Endothelial cell of umbilical vein (primary cell): ENCODE data around the gene MAU2. TPM values are rescaled to one million over a fixed set of nuclear protein-coding genes. Genes with fewer than 3 reads are reported as not detected.

Experiments
- BruUV-seq: library from RNA; stranded (reverse); fragments of 400-500 nt; replicated peaks from 2 replicates; lab custom pipeline; 2021; lab: Mats Ljungman, UMichigan
- CTCF ChIA-PET: fragments of 300-600, 350-600 bp; sonication (Branson Sonifier 250); formaldehyde crosslinking; loops from one replicate; lab custom pipeline; 2021; ENCODE audit warnings: antibody characterized with exemption, inconsistent platforms; lab: Charles Lee
- POLR2A ChIA-PET: fragments of 300-600, 350-600 bp; sonication (Branson Sonifier 250); formaldehyde crosslinking; loops from one replicate; lab custom pipeline; 2021; ENCODE audit warnings: antibody characterized with exemption, inconsistent platforms; lab: Charles Lee
- DNase-seq: peaks from one replicate; pipeline ENCODE4 v3.0.0-alpha.2; 2011; ENCODE audit warnings: low read depth, low spot score
- FAIRE-seq: peaks from 2 replicates; lab custom pipeline; 2011; peaks lifted over from hg19 to GRCh38; lab: Jason Lieb, UNC
- H2AFZ ChIP-seq: 2 replicates; pipeline ENCODE4 v1.6.0; 2012; ENCODE audit warnings: low read depth, low read length, control low read depth, inconsistent platforms
- H3K27ac ChIP-seq: 2 replicates; pipeline ENCODE4 v1.5.1; 2011; ENCODE audit warnings: low read depth, mild to moderate bottlenecking, control low read depth, low read length, moderate library complexity; ENCODE audit not compliant: insufficient read depth
- H3K27me3 ChIP-seq, 2 experiments: 2 replicates each; pipeline versions ENCODE4 v1.6.0 to v1.6.1; 2011; ENCODE audit warnings: low read length in 2 of 2, mixed read lengths in 1 of 2; ENCODE audit not compliant: control insufficient read depth in 2 of 2, insufficient read depth in 2 of 2
- H3K36me3 ChIP-seq, 2 experiments: 2 replicates in 1 of 2; 3 replicates in 1 of 2; pipeline ENCODE4 v1.5.1; 2011; ENCODE audit warnings: low read length in 2 of 2, mild to moderate bottlenecking in 1 of 2, moderate library complexity in 1 of 2; ENCODE audit not compliant: control insufficient read depth in 2 of 2, insufficient read depth in 2 of 2; ENCODE audit errors: extremely low read depth in 1 of 2
- H3K4me1 ChIP-seq: 3 replicates; pipeline ENCODE4 v1.5.1; 2011; ENCODE audit warnings: mild to moderate bottlenecking, low read length; ENCODE audit not compliant: control insufficient read depth, insufficient read depth; ENCODE audit errors: extremely low read depth
- H3K4me2 ChIP-seq: 2 replicates; pipeline ENCODE4 v1.6.1; 2011; ENCODE audit warnings: low read length, control low read depth, mixed read lengths; ENCODE audit not compliant: insufficient read depth
- H3K4me3 ChIP-seq, 3 experiments: fragments of 200-600 bp in 1 of 3; sonication (generic), shearing (Covaris generic) in 1 of 3; replicated peaks in 1 of 3; 2 replicates each; pipeline ENCODE4 v1.5.1; 2011 to 2016; ENCODE audit warnings: control low read depth in 3 of 3, low read length in 3 of 3, mild to moderate bottlenecking in 2 of 3, inconsistent platforms in 1 of 3, low read depth in 1 of 3, moderate library complexity in 1 of 3; ENCODE audit not compliant: insufficient read depth in 1 of 3
- H3K79me2 ChIP-seq: 2 replicates; pipeline ENCODE4 v1.6.0; 2012; ENCODE audit warnings: low read length, inconsistent platforms; ENCODE audit not compliant: control insufficient read depth, insufficient read depth
- H3K9ac ChIP-seq: replicated peaks from 2 replicates; pipeline ENCODE3; 2011; ENCODE audit warnings: low read length, control low read depth; ENCODE audit not compliant: insufficient read depth; ENCODE audit errors: extremely low read depth
- H3K9me1 ChIP-seq: replicated peaks from 3 replicates; pipeline ENCODE4 v1.6.0; 2011; ENCODE audit warnings: mild to moderate bottlenecking, low read length; ENCODE audit not compliant: control insufficient read depth, insufficient read depth; ENCODE audit errors: extremely low read depth
- H3K9me3 ChIP-seq: replicated peaks from 2 replicates; pipeline ENCODE4 v1.5.1; 2012; ENCODE audit warnings: low read length, inconsistent platforms; ENCODE audit not compliant: control insufficient read depth, insufficient read depth
- H4K20me1 ChIP-seq: replicated peaks from 2 replicates; pipeline ENCODE3; 2011; ENCODE audit warnings: mild to moderate bottlenecking, low read length; ENCODE audit not compliant: control insufficient read depth, insufficient read depth; ENCODE audit errors: extremely low read depth
- EZH2 ChIP-seq: IDR thresholded peaks from 2 replicates; pipeline ENCODE4 v1.6.1; 2012; ENCODE audit warnings: borderline replicate concordance, low read depth, mild to moderate bottlenecking, moderate library complexity, low read length, inconsistent platforms; ENCODE audit not compliant: severe bottlenecking
- FOS ChIP-seq: IDR thresholded peaks from 2 replicates; pipeline ENCODE4 v1.6.1; 2011; ENCODE audit warnings: mild to moderate bottlenecking, low read length, moderate library complexity, borderline replicate concordance; ENCODE audit not compliant: insufficient read depth
- GATA2 ChIP-seq: IDR thresholded peaks from 2 replicates; pipeline ENCODE4 v1.7.0; 2011; ENCODE audit warnings: low read depth, mild to moderate bottlenecking, moderate library complexity, mixed read lengths, low read length; ENCODE audit not compliant: insufficient read length, insufficient read depth
- JUN ChIP-seq: IDR thresholded peaks from 2 replicates; pipeline ENCODE4 v1.6.1; 2011; ENCODE audit warnings: borderline replicate concordance, low read depth; ENCODE audit not compliant: insufficient read length, insufficient read depth
- MYC ChIP-seq: IDR thresholded peaks from one replicate; pipeline ENCODE4 v1.6.1; 2011; ENCODE audit warnings: mild to moderate bottlenecking, low read depth, low read length
- POLR2A ChIP-seq: IDR thresholded peaks from 2 replicates; pipeline ENCODE4 v1.6.1; 2012; ENCODE audit warnings: low read depth, mild to moderate bottlenecking, control low read depth, low read length
- POLR2AphosphoS5 ChIP-seq: IDR thresholded peaks from 2 replicates; pipeline ENCODE4 v1.6.1; 2012; ENCODE audit warnings: low read depth, mild to moderate bottlenecking, control low read depth, low read length, moderate library complexity; ENCODE audit not compliant: insufficient read depth
- dilution Hi-C: fragments of 300-500 bp; cut with MboI; formaldehyde crosslinking; loops from one replicate; pipeline ENCODE4 v1.15.0; 2019; ENCODE audit warnings: low sequenced_read_pairs; ENCODE audit not compliant: extremely low pct_ligation_motif_present
- intact Hi-C: fragments of 100-400 bp; cut with micrococcal nuclease; formaldehyde crosslinking; loops from one replicate; pipeline ENCODE4 v1.10.0; 2022
- polyA plus RNA-seq, 4 experiments: library from polyadenylated mRNA; depleted of rRNA in 3 of 4; stranded (reverse) in 3 of 4; unstranded in 1 of 4; fragments of >200 nt; gene quantifications; 2 replicates each; pipeline versions ENCODE4 v1.2.1 to v1.2.3, GENCODE V29; 2011 to 2012; ENCODE audit warnings: missing spikeins in 1 of 4
- total RNA-seq: library from RNA; stranded (reverse); gene quantifications from 2 replicates; pipeline ENCODE4 v1.2.3, GENCODE V29; 2021
- TF ChIP-seq, protein P1 (sequence below), 2 donors: IDR thresholded peaks; 1 replicate in 1 of 2; 2 replicates in 1 of 2; pipeline ENCODE4 v1.5.1; 2011; ENCODE audit warnings: low read length in 2 of 2, mild to moderate bottlenecking in 2 of 2, moderate library complexity in 2 of 2, control low read depth in 1 of 2, inconsistent platforms in 1 of 2, low read depth in 1 of 2; ENCODE audit not compliant: insufficient read depth in 1 of 2; ENCODE audit errors: extremely low read depth in 1 of 2
- TF ChIP-seq, protein P2 (sequence below): IDR thresholded peaks from 2 replicates; pipeline ENCODE4 v1.6.1; 2011; ENCODE audit not compliant: insufficient read depth, insufficient read length

MAU2 gene
- total and polyA plus RNA-seq, 2 donors (not counting 3 experiments of a cell fraction or from before 2014, with no cell fraction given), result 36.9 to 70.0 TPM

DNA sequence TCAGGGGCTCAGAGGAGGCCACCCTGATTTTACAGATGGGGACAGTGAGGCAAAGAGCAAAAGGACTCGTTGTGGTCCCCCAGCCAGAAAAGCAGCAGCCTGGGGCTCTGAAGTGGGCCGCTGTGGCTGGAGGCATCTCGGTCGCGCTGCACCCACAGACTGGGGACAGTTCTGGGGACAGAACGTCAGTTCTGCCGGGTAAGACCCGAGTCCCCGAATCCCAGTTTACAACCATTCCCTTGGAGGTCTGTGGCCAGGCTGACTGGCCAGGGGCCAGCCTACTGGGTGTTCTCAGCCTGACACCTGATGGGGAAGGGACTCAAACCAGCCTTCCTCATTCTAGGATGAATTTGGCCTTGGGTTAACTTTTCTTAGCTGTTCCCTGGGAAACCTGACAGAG lies 14.4 kb upstream of the MAU2 start:
- no peak overlapping the region for H3K4me3 ChIP-seq
- no peaks in the 10 kb centered on the region for H3K4me1 ChIP-seq
- DNase-seq (no peak), FAIRE-seq (no peak)
- H3K27ac ChIP-seq, result no peak overlapping the region
- no peak overlapping the region for H3K4me2 ChIP-seq
- no peak overlapping the region for H2AFZ ChIP-seq
- POLR2A ChIA-PET, result no interaction called here
- dilution Hi-C loops (no loop called here), intact Hi-C loops (no loop called here)
- peaks cover 15 to 66% of the 10 kb centered on the region in 2 experiments for H3K36me3 ChIP-seq
- TF ChIP-seq JUN, result no peak
- TF ChIP-seq POLR2A, result no peak
- no peak for TF ChIP-seq FOS
- TF ChIP-seq, protein P1, sequence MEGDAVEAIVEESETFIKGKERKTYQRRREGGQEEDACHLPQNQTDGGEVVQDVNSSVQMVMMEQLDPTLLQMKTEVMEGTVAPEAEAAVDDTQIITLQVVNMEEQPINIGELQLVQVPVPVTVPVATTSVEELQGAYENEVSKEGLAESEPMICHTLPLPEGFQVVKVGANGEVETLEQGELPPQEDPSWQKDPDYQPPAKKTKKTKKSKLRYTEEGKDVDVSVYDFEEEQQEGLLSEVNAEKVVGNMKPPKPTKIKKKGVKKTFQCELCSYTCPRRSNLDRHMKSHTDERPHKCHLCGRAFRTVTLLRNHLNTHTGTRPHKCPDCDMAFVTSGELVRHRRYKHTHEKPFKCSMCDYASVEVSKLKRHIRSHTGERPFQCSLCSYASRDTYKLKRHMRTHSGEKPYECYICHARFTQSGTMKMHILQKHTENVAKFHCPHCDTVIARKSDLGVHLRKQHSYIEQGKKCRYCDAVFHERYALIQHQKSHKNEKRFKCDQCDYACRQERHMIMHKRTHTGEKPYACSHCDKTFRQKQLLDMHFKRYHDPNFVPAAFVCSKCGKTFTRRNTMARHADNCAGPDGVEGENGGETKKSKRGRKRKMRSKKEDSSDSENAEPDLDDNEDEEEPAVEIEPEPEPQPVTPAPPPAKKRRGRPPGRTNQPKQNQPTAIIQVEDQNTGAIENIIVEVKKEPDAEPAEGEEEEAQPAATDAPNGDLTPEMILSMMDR (IDR thresholded peaks at IDR 0.05; ENCODE audit: extremely low read depth in 1 of 2, insufficient read depth in 1 of 2, low read depth in 1 of 2, low read length in 2 of 2), result no peak
- no peak for TF ChIP-seq GATA2
- no peak for TF ChIP-seq POLR2AphosphoS5
- no peak for TF ChIP-seq MYC
- TF ChIP-seq EZH2, result no peak
- TF ChIP-seq, protein P2, sequence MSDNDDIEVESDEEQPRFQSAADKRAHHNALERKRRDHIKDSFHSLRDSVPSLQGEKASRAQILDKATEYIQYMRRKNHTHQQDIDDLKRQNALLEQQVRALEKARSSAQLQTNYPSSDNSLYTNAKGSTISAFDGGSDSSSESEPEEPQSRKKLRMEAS, result no peak
- H3K9me1 ChIP-seq, result no peaks in the 10 kb centered on the region
- CTCF ChIA-PET, result interaction anchor here (1.2 kb wide), 1 partner anchor 10 kb away, joined by 3 read pairs; no protein-coding TSS in a partner anchor
- no peak overlapping the region for H3K9ac ChIP-seq
- no peaks in the 10 kb centered on the region for H3K27me3 ChIP-seq
- no peaks in the 10 kb centered on the region for H3K9me3 ChIP-seq
- BruUV-seq, result no TSS peak
- no peaks in the 10 kb centered on the region for H4K20me1 ChIP-seq
- no peaks in the 10 kb centered on the region for H3K79me2 ChIP-seq
